GM06990 (cell line): ENCODE data around the gene DGKB.

Source experiments
- DNase-seq: peaks from one replicate; pipeline ENCODE4 v3.0.0-alpha.2; 2011; ENCODE audit not compliant: insufficient read length; ENCODE audit errors: extremely low read depth
- H3K27me3 ChIP-seq: replicated peaks from 2 replicates; pipeline ENCODE4 v1.6.0; 2011; ENCODE audit warnings: low read length; ENCODE audit not compliant: control insufficient read depth, insufficient read depth
- H3K36me3 ChIP-seq: 2 replicates; pipeline ENCODE4 v1.5.1; 2011; ENCODE audit warnings: low read length; ENCODE audit not compliant: control insufficient read depth, insufficient read depth
- H3K4me3 ChIP-seq: replicated peaks from 2 replicates; pipeline ENCODE4 v1.5.1; 2011; ENCODE audit warnings: low read depth, mild to moderate bottlenecking, control low read depth, low read length
- CTCF ChIP-seq: IDR thresholded peaks from 2 replicates; pipeline ENCODE4 v1.5.1; 2011; ENCODE audit warnings: low read length, control low read depth, mild to moderate bottlenecking, inconsistent platforms; ENCODE audit not compliant: insufficient read depth, poor library complexity, severe bottlenecking

The DGKB gene

GRCh38 chr7:14419531-14419930 lies 483.0 kb downstream of the DGKB start:
- H3K4me3 ChIP-seq, result no peak overlapping the region
- no peak for TF ChIP-seq CTCF
- no peak for DNase-seq
- no peaks in the 10 kb centered on the region for H3K36me3 ChIP-seq
- H3K27me3 ChIP-seq, result no peaks in the 10 kb centered on the region

DNA sequence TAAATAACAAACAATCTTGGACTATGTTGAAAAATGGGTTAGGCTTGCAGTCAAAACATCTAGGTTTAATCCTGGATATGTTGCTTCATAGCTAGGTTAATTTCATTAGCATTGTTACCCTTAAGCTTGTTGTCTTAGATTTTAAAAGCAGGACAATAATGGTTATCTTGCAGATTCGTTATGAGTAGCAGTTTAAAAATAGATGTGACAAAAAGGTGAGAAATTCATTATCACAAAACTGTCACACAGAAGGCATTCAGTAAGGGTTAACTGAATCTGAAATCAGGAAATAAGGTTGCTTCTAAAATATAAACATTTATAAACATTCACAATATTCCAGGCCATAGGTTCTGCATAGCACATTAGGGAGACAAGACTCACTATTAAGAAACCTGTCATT lies 483.9 kb downstream of the DGKB start:
- Histone ChIP-seq H3K36me3 (no peaks in the 10 kb centered on the region), H3K27me3 (no peaks in the 10 kb centered on the region), H3K4me3 (no peak overlapping the region)
- no peak for DNase-seq
- no peak for TF ChIP-seq CTCF

GRCh38 chr7:14414274-14414986 lies 488.1 kb downstream of the DGKB start:
- TF ChIP-seq CTCF, result no peak
- Histone ChIP-seq H3K36me3 (no peaks in the 10 kb centered on the region), H3K27me3 (no peaks in the 10 kb centered on the region), H3K4me3 (no peak overlapping the region)
- no peak for DNase-seq

- no peak for DNase-seq
- H3K27me3 ChIP-seq, result no peaks in the 10 kb centered on the region
- no peak overlapping the region for H3K4me3 ChIP-seq
- no peaks in the 10 kb centered on the region for H3K36me3 ChIP-seq
- TF ChIP-seq CTCF, result no peak
Measured at GRCh38 chr7:14407246-14408015, 495.1 kb downstream of the DGKB start.

DNA sequence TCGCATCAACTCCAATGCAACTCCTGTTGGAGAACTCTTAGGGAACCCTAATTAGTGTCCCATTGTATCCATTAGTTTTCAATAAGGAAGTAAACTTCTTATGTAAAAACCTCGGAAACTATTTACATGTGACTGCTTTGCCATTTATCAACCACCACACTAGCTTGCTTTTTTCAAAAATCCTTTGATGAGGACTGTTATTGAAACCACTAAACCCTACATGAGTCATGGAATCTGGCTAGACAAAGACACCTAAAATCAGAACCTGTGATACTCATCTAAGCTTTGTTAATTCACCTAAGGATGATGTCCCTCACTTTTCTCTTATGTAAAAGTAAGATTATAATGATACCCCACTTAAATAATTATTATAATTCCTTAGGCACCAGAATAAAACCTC lies 499.0 kb downstream of the DGKB start:
- no peak for TF ChIP-seq CTCF

More for the DNA sequence above, 499.0 kb downstream of the DGKB start:
- Histone ChIP-seq H3K36me3 (no peaks in the 10 kb centered on the region), H3K27me3 (no peaks in the 10 kb centered on the region), H3K4me3 (no peak overlapping the region)
- DNase-seq, result no peak
